Ovary (tissue), 9 donors: Measurements from ENCODE around the gene DRC3. TPM values are rescaled to one million over a fixed set of nuclear protein-coding genes. Genes with fewer than 3 reads are reported as not detected.

ENCODE experiments used
- DNase-seq, 5 donors: peaks; one replicate each; pipeline ENCODE4 v3.0.0-alpha.2; 2019 to 2020
- H3K27ac ChIP-seq, 2 donors: fragments of 200-600 bp; one replicate each; pipeline versions ENCODE4 v1.5.1 to v1.8.0; 2019 to 2022
- H3K27me3 ChIP-seq: fragments of 200-600 bp; one replicate; pipeline ENCODE4 v1.8.0; 2022
- H3K36me3 ChIP-seq: fragments of 200-600 bp; sonication (generic); one replicate; pipeline ENCODE4 v1.5.1; 2019
- H3K4me1 ChIP-seq: one replicate; pipeline ENCODE4 v1.8.1; 2013; ENCODE audit warnings: mild to moderate bottlenecking, moderate library complexity; ENCODE audit not compliant: insufficient read depth
- H3K4me3 ChIP-seq: fragments of 200-600 bp; sonication (generic); one replicate; pipeline ENCODE4 v1.5.1; 2017
- H3K9me3 ChIP-seq, 2 donors: fragments of 200-600 bp in 1 of 2; sonication (generic) in 1 of 2; one replicate each; pipeline versions ENCODE4 v1.5.1 to v1.8.1; 2013 to 2019; ENCODE audit warnings: mild to moderate bottlenecking in 1 of 2, moderate library complexity in 1 of 2
- EP300 ChIP-seq: sonication (generic); formaldehyde crosslinking; IDR thresholded peaks from one replicate; pipeline ENCODE4 v1.6.1; 2017; ENCODE audit warnings: antibody characterized with exemption
- POLR2A ChIP-seq: fragments of 450-650 bp; IDR thresholded peaks from one replicate; pipeline ENCODE4 v1.6.1; 2017; ENCODE audit warnings: antibody characterized with exemption, mild to moderate bottlenecking, moderate library complexity
- WGBS, 3 donors: extraction: QIAGEN DNeasy Blood & Tissue Kit in 1 of 3; methylation state at CpG; one replicate each; pipeline versions ENCODE4 v1.1.5 to v1.1.7; 2013 to 2017; 5-methylcytosine and 5-hydroxymethylcytosine counted together
- intact Hi-C, 4 donors: fragments of 100-400 bp; cut with DNase I; formaldehyde crosslinking; loops; one replicate each; pipeline versions ENCODE4 v1.11.0 to v1.15.1; 2022 to 2023
- polyA plus RNA-seq, 2 donors: library from polyadenylated mRNA; stranded (reverse); fragments of 200-250 nt in 1 of 2; fragments of 350-450 nt in 1 of 2; fragmentation: Illumina TruSeq in 1 of 2; extraction: RNeasy Lipid Tissue Mini Kit (QIAGEN cat#74804) in 1 of 2; gene quantifications; one replicate each; pipeline ENCODE4 v1.2.3, GENCODE V29; 2013 to 2014
- total RNA-seq, 7 donors: library from RNA; depleted of rRNA in 2 of 7; stranded (reverse); fragments of >200 nt in 2 of 7; fragmentation: NEBNext Ultra II Directional in 3 of 7; extraction: Animal tissue kit (Norgen Biotek cat#: 25700) in 3 of 7; gene quantifications; one replicate each; pipeline versions ENCODE4 v1.1.0 to v1.2.4, GENCODE V29; 2016 to 2023
- TF ChIP-seq, protein P1 (sequence below), 3 donors: fragments of 450-650 bp in 2 of 3; fragments of 200-600 bp in 1 of 3; IDR thresholded peaks; one replicate each; pipeline versions ENCODE4 v1.5.1 to v1.8.0; 2016 to 2022; ENCODE audit warnings: antibody characterized with exemption in 3 of 3, mild to moderate bottlenecking in 1 of 3
- donor health status: DM: no; HTN: no; CAD: no; lungs with moderate emphysema.
- donor health status: DM: no; HTN: no; CAD: no.
- donor health status: Bipolar disorder and iron deficiency.
- donor health status: DM: yes; HTN: yes; CAD: no.
- donor health status: DM: no; HTN: no; CAD: no.
- donor health status: DM: yes; HTN: yes; CAD: no.

Gene DRC3
- total and polyA plus RNA-seq, 9 donors: 3.6 to 35.3 (median 6.0) TPM

DNA sequence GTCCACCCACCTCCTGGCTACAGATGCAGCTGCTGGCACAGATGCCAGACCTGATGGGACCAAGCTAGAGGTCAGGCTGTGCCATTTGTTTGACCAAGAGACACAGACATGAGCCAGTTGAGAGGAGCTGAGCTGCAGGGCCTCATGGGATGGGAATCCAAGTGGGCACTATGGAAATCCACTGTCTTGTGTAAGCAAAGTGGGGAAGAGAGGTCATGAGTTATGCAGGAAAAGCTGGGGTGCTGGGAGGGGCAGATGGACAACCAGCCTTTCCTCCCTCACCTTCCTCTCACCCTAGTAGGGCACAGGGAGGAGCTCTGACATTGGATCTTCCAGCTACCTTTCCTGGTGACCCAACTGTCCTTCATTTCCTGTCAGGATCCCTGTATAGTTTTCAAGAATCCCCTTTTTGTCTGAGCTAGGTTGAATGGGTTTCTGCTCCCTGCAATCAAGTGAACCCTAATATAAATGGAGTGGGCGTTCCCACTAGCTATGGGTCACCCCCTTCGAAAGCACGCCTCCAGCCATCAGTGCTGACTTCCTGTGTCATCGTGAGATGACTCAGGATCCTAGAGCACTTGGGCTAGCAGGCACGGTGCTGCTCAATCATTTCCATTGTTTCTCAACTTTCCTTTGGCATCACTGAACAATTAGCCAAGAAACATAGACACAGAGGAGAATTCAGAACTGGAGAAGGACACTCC, 52.7 kb downstream of the DRC3 start:
- Histone ChIP-seq H3K27ac (no peak overlapping the region), H3K9me3 (no peaks in the 10 kb centered on the region), H3K36me3 (no peaks in the 10 kb centered on the region), H3K4me3 (no peak overlapping the region), H3K27me3 (no peaks in the 10 kb centered on the region), H3K4me1 (no peaks in the 10 kb centered on the region)
- intact Hi-C loops: loop anchor here in 1 of 4 donors (10.0 kb wide), 1 partner anchor 141 kb away; no protein-coding TSS in a partner anchor
- TF ChIP-seq POLR2A: no peak
- TF ChIP-seq, protein P1, sequence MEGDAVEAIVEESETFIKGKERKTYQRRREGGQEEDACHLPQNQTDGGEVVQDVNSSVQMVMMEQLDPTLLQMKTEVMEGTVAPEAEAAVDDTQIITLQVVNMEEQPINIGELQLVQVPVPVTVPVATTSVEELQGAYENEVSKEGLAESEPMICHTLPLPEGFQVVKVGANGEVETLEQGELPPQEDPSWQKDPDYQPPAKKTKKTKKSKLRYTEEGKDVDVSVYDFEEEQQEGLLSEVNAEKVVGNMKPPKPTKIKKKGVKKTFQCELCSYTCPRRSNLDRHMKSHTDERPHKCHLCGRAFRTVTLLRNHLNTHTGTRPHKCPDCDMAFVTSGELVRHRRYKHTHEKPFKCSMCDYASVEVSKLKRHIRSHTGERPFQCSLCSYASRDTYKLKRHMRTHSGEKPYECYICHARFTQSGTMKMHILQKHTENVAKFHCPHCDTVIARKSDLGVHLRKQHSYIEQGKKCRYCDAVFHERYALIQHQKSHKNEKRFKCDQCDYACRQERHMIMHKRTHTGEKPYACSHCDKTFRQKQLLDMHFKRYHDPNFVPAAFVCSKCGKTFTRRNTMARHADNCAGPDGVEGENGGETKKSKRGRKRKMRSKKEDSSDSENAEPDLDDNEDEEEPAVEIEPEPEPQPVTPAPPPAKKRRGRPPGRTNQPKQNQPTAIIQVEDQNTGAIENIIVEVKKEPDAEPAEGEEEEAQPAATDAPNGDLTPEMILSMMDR (IDR thresholded peaks at IDR 0.05): no peak
- no peak for DNase-seq
- WGBS, 3 donors: 84 to 92% (median 85%) methylated on average over 5 of the region's 5 CpGs

DNA sequence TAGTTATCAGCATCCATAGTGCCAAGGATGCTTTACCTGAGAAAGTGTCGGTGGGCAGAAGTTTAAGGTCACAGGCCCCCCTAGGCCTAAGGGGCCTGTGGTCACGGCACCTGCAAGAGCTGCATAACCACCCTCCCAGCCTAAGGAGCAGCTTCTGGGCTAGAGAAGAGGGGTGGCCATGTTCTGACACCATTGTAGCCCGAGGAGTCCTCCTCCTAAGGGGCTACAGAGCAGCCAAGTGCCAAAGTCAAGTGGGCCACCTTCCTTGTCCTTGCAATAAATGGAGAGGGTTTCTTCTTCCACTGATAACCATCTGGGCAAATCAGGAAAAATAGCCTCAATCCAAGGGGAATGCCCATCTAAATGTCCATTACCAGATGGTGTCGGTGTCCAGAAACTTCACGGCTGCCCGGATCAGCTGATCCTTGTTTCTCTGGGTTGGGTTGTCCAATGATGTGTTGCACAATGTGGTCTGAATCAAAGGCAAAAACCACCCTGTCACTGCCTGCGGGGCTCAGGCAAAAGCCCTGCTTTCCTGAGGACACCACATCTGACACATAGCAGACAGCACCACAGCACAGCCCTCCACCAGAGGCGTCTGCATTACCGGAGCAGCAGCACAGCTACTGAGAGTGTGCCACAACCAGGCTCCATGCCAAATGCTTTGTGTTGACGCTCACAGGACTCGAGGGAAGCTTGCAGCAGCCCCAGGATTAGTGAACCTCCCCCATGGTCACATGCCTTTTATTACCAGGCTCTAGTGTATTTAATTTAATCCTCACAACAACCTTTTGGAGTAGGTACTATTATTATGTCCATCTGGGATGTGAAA, 53.5 kb downstream of the DRC3 start:
- no peak overlapping the region for H3K4me3 ChIP-seq
- intact Hi-C loops: loop anchor here in 1 of 4 donors (10.0 kb wide), 1 partner anchor 141 kb away; no protein-coding TSS in a partner anchor
- H3K27me3 ChIP-seq: no peaks in the 10 kb centered on the region
- H3K36me3 ChIP-seq: no peaks in the 10 kb centered on the region
- no peaks in the 10 kb centered on the region for H3K4me1 ChIP-seq
- no peak for DNase-seq
- WGBS, 3 donors: 74 to 83% (median 82%) methylated on average over 11 of the region's 11 CpGs
- H3K27ac ChIP-seq: no peak overlapping the region
- TF ChIP-seq POLR2A: no peak
- TF ChIP-seq EP300: no peak
- TF ChIP-seq, protein P1 (IDR thresholded peaks at IDR 0.05): no peak
- no peaks in the 10 kb centered on the region for H3K9me3 ChIP-seq

DNA sequence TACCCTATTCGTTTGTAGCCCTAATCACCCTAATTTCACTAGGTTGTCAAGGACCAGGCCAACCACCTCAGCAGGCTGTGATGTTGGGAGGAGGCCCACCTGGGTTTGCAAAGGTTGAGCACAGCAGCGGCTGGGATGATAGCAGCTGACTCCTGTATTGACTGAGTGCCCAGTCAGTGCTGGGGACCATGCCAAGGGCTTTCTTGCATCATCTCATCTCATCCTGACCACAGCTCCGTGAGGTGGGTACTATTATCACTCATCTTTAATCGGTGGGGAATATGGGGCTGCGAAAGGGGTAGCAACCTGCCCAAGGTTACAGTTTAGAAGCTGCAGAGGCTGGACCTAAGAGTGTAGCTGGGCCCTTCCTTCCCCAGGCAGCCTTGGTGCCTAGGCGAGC, 54.6 kb downstream of the DRC3 start:
- 80 to 90% (median 81%) methylated on average over 6 of the region's 6 CpGs for WGBS, 3 donors
- Histone ChIP-seq H3K4me1 (no peaks in the 10 kb centered on the region), H3K27ac (no peak overlapping the region), H3K27me3 (no peaks in the 10 kb centered on the region), H3K4me3 (no peak overlapping the region), H3K9me3 (no peaks in the 10 kb centered on the region), H3K36me3 (no peaks in the 10 kb centered on the region)
- TF ChIP-seq, protein P1 (IDR thresholded peaks at IDR 0.05): no peak
- TF ChIP-seq POLR2A: no peak
- TF ChIP-seq EP300: no peak
- DNase-seq: no peak
- intact Hi-C loops: loop anchor here in 1 of 4 donors (10.0 kb wide), 1 partner anchor 142 kb away; no protein-coding TSS in a partner anchor

DNA sequence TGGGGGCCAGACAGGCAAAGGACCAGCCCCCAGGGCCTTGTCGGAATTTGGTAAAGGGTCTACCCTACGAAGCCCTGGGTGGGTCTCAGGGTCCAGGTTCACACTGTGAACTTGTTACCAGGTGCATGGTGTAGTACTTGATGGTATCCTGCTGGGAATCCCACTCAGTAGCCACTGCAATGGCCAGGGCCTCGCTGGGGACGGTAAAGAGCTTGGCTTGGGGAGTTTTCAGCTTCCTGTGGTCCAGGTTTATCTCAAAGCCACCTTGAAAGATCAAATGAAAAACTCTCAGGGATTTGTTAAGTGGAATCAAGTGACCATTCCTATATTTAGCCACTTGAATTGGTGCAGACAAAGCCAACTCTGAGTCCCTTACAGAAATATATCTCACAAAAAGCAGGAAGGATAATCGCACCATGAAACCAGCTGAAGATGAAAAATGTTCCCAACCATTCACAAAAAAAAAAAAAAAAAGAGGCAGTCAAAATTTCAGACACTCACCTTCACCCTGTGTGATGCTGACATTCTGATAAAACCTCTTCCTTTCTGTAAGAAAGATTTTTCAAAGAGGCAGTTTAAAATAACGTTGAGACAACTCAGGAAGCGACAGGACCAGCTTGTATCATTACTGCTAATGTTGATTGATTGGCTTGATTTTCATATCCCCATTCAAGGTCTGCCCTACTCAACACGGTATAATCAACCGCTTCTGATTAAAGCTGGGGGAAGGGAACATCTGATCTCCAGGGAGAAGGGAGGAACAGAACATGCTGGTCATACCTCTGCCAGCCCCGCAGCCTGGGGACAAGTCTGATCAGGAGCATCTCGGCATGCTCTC, 55.7 kb downstream of the DRC3 start:
- TF ChIP-seq EP300: no peak
- TF ChIP-seq, protein P1 (IDR thresholded peaks at IDR 0.05): no peak
- TF ChIP-seq POLR2A: no peak
- Histone ChIP-seq H3K27me3 (no peaks in the 10 kb centered on the region), H3K4me3 (no peak overlapping the region), H3K4me1 (no peaks in the 10 kb centered on the region), H3K9me3 (no peaks in the 10 kb centered on the region), H3K36me3 (no peaks in the 10 kb centered on the region), H3K27ac (no peak overlapping the region)
- DNase-seq: no peak
- 79 to 82% (median 80%) methylated on average over 11 of the region's 11 CpGs for WGBS, 3 donors
- intact Hi-C loops: loop anchor here in 1 of 4 donors (10.0 kb wide), 1 partner anchor 144 kb away; no protein-coding TSS in a partner anchor
